PC-9 (cell line): ENCODE results near the gene MRPL28.
"Not testable (repeated sequence)": the region's sequence is repeated elsewhere in the genome, so short reads cannot be mapped to it uniquely, and the experiment has no call there.

Source experiments
- EZH2 ChIP-seq: fragments of 200-600 bp; sonication (generic); IDR thresholded peaks from 2 replicates; pipeline ENCODE4 v1.8.0; 2017; ENCODE audit warnings: antibody characterized with exemption, low read depth
- TF ChIP-seq, protein P1 (sequence below): fragments of 200-600 bp; sonication (generic); conservative IDR thresholded peaks from 2 replicates; pipeline ENCODE4 v1.6.1; 2017; ENCODE audit warnings: mixed run types, antibody characterized with exemption, mild to moderate bottlenecking, moderate library complexity

GRCh38 chr16:334164-334832, 36.0 kb downstream of the MRPL28 start:
- not testable (repeated sequence) for TF ChIP-seq EZH2
- TF ChIP-seq, protein P1, sequence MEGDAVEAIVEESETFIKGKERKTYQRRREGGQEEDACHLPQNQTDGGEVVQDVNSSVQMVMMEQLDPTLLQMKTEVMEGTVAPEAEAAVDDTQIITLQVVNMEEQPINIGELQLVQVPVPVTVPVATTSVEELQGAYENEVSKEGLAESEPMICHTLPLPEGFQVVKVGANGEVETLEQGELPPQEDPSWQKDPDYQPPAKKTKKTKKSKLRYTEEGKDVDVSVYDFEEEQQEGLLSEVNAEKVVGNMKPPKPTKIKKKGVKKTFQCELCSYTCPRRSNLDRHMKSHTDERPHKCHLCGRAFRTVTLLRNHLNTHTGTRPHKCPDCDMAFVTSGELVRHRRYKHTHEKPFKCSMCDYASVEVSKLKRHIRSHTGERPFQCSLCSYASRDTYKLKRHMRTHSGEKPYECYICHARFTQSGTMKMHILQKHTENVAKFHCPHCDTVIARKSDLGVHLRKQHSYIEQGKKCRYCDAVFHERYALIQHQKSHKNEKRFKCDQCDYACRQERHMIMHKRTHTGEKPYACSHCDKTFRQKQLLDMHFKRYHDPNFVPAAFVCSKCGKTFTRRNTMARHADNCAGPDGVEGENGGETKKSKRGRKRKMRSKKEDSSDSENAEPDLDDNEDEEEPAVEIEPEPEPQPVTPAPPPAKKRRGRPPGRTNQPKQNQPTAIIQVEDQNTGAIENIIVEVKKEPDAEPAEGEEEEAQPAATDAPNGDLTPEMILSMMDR = not testable (repeated sequence)
